Activated CD4-positive, alpha-beta T cell treated with anti-CD3 and anti-CD28 coated beads, Interleukin-2, Interleukin-6, amounts not matched to agents 100 ng/mL and 50 ng/mL, durations not matched to agents 16 hours and 8 hours (primary cell): ENCODE data around the gene DGKI.

Experiments used
- DNase-seq: peaks from one replicate; pipeline ENCODE4 v3.0.0-alpha.2; 2020

DGKI gene

DNA sequence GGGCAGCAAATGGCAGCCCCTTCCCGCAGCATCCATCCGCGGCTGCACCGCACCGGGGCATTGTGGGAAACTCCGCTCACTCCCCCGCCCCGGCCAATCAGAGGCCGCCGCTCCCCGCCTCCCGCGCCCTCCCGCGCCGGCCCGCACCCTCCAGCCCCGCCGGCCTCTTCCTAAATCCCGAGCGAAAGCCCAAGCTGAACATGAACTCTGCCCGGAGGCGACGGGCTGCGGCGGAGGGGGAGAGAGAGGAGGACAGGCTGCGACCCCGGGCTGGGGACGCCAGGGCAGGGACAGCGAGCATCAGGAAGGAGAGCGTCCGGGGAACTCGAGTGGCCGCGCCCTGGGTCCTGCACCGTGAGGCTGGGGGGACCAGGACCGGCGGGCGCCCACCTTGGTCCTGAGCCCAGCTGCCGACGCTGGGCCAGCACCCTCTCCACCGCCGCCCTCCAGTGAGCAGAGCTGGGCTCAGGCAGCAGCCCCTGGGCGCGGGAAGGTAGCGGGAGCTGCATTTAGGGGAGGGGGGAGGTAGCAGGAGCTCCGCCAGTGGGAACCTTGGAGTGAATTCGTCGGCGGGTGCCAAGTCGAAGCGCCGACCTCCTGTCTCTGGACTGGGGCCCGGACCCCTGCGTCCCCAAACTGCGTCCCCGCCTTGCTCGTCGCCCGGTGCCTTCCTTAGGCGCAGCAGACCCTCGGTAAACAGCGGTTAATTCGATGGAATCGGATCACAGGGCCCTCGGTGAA lies at the start of gene DGKI:
Gene DGKI (minus strand): TSS at position 148 of the 741 bp plus-strand sequence.
- DNase-seq, result peak; percentile 60

DNA sequence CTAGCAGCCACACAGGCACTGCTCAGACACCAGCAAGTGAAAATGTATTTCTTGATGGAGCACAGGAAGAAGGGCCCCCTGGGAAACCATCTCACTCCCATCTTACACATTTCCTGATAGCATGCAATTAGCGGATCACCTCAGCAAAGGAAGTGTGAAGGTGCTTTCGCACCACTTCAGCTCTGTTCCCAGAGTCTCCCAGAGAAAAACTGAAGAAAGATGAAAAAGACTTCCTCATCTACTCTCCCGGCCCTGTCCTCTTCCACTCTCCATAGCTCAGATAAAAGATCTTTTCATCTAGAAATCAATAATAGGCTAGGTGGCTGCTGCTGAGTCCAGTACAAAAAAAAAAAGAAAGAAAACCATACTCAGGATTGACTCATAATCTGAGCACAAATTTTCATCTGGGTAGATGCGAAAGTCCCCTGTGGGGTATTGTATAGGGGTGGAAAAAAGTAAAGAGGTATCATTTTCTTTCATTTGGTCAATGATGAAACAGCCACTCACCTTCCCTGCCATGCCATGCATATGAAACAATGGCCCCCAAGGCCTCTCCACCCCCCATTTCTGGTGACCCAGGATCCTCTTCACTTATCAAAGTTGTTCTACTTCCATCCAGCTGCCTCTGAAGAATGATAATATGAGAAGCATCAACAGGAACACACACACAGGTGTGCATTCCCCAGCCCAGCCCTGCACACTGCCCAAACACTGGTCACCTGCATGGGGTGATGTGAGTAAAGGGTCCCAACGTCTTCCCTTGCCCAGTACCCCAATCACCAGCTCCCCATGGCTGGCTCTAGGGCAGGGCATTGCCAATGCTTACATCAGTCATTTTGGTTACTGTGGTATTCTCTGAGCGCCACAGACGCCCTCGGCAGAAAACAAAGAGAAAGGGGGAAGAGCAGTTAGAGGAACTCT lies 48.8 kb upstream of the DGKI start:
- DNase-seq, result peak; percentile 77

DNA sequence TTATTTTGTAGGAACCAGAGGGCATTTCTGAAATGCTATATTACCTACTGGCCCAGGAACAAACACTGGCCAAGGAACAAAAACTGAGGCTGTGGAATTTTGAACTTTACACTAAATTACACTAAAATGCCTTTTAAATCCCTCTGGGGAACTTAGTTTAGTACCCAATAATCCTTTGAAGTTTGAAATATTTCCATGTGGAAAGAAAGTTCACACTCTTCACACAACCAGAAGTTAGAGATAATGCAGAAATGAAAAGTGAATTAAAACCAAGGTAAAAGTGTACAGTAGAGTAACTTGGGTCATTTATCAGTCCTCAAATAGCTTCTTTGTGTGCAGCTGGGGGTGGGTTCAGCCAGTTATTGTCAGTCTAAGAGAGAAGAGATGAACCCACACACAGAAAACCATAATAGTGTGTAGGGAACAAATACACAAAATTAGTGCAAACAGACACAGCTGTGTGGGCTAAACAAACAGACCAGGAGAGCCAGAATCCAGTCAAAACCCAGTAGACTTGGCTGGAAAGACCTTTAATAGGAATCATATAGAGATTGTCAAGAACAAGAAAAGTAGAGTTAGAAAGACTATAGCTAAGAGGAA lies 46.5 kb upstream of the DGKI start:
- no peak for DNase-seq

DNA sequence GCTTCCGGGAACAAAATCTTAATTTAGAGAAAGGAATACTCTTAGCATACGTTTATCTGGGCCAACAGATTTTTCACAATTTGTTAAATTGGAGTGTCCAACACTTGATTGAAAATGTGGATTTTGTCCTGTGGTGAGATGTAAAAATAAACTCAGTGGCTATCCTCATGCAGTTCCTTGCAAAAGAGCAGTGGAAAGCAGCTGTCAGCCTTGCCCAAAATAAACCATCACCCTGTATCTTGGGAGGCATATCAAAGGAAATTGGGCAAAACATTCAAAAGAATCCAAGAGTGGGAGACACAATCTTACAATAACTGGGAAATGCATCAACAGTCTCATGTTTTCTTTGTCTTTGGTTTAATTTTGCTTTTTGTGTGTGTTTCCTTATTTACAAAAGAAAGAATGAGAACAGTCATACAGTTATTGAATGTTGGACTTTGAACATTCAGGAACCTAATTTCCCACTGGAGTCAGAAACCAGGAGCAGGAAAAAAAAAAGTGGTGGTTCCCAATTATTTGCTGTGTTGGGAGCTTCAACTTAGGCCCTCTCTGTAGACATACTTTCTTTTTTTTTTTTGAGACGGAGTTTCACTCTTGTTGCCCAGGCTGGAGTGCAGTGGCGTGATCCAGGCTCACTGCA lies 44.4 kb upstream of the DGKI start:
- no peak for DNase-seq

DNA sequence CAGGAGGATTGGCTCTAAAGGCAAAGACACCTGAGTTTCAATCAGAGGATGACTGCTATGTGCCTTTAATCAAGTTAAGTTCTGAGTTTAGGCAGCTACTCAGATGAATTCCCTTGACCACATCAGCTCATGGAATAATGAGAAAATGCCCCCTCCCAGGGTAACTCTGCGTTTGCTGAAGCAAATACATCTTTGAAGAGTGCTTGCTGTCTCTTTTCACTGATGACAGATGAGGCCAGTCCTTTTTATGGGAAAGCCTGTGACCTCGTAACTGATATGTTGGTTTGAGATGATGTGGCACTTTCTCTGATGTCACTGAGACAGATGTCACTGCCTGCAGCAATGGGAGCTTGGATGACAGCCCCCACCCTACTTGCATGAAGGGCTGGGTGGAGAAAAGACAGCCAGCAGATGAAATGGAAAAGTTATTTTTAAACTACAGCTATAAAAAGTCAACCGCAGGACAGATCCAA lies 43.7 kb upstream of the DGKI start:
- DNase-seq, result peak; percentile 58

DNA sequence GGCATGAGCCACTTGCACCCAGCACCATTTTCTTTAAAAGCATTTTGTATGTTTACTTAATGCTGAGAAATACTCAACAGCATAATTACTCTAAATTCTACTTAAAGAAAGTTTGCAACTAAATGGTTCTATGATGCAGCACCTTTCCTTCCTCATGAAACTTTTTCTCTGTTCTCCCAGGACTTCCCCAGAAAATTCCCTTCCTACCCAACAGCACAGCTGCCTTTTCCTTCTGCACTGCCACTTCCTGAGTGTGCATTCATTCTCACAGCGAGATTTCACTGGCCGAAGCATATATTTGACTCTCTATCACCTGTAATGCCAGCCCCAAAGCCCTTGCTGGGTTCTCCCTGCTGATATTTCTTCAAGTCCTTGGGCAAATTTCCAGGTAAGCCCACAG lies 41.5 kb upstream of the DGKI start:
- DNase-seq, result no peak

DNA sequence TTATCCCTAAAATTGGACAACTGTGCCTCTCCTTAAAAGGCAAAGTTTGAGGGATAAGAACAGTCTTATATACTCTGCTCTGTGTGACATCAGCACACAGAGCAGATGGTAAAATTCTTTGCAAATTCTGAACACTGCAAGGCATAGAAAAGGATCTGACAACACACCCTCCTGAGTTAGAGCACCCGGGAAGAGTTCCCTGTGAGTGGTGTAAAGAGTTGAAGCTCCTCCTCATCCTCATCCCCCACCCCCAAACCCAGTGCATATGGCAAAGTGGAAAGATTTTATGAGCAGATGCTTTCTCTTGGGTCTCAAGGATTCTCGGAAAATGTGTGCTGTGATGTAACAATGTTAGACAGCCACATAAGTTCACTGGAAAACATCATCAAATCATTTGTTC lies 40.0 kb upstream of the DGKI start:
- no peak for DNase-seq

DNA sequence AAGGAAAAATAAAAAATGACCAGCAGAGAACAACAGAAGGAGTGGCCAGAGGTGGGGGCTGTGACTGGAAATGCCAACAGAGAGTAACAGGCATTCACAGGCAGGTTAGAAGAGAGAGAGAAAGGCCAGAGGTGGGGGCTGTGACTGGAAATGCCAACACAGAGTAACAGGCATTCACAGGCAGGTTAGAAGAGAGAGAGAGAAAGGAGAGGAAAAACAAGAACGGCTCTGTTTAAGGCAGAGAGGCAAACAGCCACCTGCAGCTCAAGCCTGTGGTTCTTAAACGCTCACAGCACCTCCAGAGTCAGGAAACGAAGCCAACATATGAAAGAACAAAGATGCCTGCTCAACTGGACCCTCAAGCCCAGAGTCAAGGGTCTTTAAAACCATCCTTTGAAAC lies 39.5 kb upstream of the DGKI start:
- DNase-seq, result no peak

DNA sequence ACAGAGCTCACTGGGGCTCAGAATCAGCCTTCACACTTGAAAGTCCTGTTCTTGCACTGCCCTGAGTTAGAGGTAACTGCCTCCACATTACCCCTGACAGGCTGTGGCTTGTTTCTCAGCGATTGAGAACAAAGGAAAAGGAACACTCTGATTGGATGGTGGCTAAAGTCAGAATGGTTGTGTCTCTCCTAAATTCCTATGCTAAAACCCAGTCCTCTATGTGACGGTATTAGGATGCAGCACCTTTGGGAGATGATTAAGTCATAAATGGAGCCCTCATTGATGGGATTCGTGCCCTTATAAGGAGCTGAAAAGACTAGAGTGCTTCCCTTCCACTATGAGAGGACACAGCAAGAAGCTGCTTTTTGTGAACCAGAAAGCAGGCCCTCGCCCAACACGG lies 38.9 kb upstream of the DGKI start:
- DNase-seq, result no peak

DNA sequence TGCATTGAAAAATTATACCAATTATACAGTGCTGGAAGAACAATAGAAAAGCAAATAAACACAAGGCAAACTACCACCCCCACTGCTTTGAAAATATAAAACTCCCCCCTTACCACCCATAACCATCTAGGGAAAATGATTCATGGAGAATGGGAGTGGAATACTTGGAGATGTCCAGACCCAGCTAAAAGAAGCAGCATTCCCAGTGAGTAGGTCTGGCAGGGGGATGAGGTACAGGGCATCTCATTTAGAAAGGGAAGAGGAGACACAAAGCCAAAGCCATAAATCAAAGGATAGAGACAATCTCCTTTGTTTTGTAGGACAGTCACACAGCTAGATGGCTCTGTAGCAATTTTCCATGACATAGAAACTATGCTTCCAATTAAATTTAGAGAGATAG lies 36.0 kb upstream of the DGKI start:
- no peak for DNase-seq

DNA sequence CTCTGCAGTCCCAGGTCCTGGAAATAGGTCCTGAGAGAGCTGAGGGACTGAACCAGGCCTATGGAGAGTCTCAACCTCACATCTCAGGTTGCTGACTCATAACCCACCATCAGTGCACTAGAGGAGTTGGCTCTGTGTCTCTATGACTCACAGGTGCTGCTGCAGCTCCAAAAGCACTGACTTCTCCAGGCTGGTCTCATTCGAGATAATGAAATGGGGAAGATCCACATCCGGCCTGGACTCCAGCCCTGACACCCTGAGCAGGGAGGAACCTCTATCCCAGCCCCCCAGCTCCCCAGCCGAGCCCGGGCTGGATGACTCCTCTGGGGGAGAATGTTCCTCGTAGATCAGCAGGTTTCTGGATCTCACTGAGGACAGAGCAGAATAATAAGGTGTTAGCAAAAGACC lies 35.5 kb upstream of the DGKI start:
- DNase-seq, result peak; percentile 88

DNA sequence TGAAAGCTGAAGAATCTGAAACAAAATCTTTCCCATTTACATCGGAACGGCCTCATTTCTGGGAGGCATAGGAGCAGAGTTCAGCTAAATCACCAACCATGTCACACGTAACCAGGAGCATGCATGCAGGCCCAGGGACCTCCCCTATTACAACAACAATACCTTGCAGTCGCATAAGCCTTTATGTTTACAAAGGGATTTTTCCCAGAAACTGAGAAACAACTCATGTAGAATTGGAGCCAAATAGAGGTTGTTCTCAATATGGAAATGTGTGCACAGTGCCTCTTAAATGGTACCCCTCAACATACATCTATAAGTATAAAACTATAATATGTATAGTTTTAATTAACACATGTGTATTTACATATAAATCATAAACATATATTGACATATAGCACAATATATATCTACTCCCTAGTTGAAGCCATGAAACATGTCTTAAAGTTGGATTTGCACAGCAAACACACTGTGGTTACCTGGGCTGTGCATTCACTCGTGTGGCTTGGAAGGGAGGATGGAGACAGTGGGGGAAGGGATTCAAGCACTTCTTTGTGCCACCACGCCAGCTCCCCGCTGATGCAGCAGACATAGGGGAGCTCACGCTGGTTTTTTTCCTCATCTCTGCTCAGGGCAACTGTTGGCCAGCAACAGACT lies 35.0 kb upstream of the DGKI start:
- DNase-seq, result no peak

DNA sequence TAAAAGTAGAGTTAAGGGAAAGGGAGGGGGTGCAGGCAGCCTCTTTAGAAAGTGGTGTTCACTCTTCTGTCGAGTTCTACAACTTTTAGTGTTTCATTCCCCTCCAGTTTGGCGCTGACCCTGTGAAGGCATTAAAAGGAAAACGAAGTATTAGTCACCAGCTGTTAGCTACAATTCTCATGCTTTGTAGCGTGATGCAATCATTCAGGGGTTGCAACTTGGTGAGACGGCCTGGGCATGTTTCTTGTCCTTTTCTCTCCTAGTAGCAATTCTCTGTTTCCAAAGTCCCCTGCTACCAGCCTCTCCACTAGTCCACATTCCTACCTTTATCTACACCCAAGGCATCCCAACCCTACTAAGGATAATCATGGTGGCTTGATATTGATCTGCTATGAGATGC lies 33.7 kb upstream of the DGKI start:
- DNase-seq, result peak; percentile 48

DNA sequence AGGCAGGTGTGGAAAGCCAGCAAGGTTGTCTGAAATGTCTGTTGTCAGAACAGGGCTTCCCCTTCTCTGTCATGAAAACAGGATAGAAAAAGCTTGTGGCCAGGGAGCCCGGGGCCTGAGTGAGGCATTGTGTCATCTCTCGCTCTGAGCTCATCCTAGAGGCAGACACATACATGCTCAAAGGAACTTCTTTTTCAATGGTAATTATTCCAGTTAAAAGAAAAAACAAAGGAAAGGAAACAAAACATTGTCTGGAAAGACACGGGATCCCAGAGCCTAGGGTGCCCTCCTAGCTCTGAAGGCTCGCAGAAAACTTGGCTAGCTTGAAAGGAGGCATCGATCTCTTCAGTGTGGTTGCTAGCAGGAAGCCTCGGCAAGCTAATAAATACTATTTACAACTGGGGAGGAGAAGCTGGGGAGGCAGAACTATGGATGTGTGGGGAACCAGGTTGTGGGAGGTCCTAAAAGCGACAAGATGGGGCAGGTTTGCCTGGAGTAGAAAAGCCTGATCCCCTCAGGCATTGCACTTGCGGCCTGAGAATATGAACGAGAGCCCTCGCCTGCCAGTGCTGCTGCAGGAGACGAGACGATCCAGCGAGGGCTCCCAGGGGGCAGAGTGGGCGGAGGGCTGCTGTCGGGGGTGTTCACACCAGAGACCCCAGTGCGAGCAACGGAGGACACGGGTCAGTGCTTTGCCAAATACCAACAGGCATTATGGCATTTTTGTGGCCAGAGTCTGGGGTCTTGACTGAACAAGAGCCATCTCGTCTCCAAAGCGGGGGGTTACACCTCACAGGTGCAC lies 32.8 kb upstream of the DGKI start:
- DNase-seq, result peak; percentile 69

DNA sequence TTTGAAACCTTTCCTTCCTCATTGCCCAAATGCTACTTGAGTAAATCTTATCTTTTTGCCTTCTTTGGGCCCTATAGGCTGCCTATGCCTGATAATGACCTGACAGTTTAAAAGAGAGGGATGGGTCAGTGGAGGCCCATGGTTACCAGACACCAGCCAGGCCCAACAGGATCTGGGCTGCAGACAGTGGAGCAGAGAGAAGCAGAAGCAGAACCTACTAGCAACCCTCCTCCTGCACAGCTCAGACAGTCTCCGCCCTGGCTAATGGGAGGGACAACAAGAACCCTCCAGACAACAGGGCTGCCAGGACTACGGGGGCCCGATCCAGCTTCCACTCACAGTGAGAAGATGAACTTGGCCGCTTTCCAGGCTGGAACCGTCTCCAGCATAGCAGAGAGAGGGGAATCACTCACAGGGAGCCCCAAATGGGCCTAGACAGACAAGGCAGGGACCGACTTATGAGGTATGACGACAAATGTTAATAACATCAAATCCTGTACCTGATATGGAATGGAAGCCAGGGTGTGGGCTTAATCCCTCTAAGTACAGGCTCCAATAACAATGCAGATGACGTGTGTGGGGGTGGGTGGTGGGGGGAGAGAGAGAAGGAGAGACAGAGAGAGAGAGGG lies 31.7 kb upstream of the DGKI start:
- DNase-seq, result no peak

DNA sequence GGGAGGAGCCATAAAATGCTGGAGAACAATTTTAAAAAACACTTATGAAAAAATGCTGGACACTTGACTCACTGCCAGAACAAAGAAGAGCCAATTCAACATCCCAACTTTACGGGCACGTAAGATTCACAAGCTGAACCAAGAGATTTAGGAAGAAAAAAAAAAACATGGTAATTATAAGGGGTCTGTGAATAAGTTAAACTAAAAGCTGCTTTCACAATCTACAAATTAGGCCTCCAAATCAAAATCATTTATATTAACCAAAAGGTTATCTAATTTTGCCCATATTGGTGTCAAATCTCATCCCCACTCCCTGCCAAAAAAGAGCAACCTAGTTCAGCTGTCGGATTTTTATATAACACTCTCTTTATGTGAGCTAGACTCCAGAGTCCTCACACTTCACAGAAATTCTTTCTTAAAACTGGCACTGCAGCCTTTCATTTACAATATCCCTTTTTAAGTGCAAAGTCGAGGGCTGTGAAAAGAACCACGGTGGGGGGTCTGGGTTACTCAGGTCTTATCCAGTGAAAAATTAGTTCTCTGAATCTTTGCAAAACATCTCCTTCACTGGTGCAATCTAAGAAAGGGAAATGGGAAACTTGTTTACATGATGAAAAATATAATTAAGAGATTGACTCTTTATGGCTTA lies 30.4 kb upstream of the DGKI start:
- DNase-seq, result no peak

DNA sequence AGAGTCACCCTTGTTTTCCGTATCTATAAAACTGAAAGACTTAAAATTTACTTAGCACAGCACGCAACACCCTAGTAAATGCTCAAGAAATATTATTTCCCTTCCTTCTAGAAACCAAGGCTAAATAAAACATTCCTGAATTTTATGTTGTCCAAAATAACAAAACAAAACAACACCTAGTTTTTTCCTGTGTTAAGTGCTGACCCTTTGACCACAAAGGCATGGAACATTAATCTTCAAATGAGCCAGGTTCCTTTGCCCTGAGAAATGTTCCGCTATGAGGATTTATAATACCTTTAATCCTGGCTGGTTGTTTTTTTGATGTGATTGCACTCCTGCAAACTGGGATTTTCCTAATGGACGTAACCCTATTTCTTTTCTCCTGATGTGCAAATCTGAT lies 29.0 kb upstream of the DGKI start:
- DNase-seq, result no peak

DNA sequence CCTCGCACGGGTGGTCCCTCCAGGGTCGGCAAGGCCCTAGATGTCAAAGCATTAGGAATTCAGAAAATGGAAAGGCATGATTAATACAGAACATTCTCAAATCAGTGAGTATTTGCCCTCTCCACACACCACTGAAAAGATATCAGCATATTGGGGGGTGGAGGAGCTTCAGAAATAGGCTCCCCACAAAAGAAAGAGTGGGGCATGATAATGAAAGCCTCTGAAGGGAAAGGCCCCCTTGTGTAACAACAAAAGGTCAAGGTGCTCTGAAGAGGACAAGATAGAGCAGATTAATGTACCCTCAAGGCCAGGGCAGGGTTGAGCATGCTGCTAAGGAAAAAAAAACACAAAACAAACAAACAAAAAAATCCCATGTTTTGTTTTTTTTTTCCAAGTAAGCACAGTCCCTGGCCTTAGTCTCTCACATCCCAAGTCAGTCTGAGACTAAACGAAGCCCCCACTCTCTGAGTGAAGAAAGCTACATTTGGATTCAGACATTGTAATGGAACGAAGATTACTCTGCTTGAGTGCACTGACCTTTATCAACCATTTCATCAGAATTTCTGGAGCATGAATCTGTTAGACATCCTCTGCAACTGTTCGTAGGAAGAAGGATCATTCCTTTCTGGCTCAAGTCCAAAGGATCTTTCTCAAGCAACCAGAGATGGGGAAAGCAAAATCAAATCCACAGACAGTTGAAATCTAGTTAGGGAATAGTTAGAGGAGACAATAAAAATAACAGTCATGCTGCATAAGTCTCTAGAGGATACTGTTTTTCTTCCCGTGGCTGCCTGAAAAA lies 27.4 kb upstream of the DGKI start:
- no peak for DNase-seq

DNA sequence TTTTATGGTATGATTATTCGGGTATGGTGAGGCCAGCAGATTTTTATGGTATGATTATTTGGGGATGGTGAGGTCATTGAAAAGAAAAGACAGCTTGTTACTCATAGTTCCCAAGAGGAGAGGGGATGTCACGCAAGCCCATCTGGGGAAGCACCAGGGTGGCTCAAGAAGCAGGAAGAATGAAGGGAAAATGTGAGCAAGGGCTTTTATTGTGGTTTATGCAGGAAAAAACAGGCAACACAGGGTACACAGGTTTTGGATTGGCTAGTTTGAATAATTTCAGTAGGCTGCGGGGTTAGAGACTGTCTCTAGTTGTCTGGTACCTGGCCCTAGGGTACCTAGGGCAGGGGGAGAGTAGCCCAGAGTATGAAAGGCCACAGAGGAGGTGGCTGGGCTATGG lies 26.8 kb upstream of the DGKI start:
- peak; percentile 71 for DNase-seq
